Measurements from ENCODE around the gene CAPN8. TPM values are rescaled to one million over a fixed set of nuclear protein-coding genes. Genes with fewer than 3 reads are reported as not detected.

The CAPN8 gene
- total RNA-seq, 2 donors from 2014 or later = 52.6 to 102 TPM

DNA sequence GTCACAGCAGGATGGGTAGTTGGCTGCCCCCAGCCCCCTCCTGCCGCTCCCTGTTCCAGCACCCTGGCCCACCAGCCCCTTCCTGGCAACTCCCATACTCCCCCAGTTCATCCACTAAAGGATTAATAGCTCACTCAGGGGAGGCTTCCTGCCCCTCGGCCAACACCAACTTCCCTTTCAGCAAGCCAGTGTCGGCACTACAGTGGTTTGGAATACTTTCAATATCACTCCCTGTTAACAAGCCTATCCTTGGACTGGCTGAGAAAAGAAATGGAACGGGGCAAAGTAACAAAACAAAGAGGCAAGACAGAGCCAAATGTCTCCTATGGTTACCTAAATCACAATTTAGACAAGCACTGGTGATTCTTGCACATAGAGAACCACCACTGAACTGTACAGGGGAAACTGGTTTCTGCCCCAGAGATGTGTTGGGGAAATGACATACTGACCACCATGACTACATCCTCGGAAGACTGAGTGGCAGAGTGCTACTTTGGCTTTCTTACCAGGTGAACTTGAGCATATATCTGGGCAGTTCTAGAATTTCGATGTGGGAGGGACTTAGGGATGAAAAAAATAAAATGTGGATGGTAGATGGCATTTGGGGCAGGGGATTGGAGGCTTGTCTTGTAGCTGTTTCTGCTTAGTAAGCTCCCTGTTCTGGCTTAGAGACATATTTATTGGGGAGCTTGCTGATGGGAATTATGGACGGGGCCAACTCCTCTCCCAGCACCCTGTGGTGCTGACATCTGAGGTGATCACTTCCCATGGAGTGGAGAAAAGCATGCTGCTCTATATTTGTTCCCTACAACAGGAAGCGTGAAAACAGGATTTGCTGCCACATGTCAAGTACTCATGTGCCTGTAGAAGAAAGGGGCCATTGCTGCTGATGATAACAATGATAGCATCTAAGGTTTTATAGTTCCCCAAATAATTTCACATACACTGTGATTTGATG is 39.7 kb upstream of the CAPN8 start:
- Histone ChIP-seq H3K9ac (ENCODE audit: low read depth in 2 of 2, low read length in 2 of 2) (no peak overlapping the region), H3K27me3 (no peaks in the 10 kb centered on the region), H3K27ac (no peak overlapping the region), H3K36me3 (no peaks in the 10 kb centered on the region), H3K9me3 (no peaks in the 10 kb centered on the region), H3K4me1 (no peaks in the 10 kb centered on the region), H3K4me3 (no peak overlapping the region)
- TF ChIP-seq, protein P1, sequence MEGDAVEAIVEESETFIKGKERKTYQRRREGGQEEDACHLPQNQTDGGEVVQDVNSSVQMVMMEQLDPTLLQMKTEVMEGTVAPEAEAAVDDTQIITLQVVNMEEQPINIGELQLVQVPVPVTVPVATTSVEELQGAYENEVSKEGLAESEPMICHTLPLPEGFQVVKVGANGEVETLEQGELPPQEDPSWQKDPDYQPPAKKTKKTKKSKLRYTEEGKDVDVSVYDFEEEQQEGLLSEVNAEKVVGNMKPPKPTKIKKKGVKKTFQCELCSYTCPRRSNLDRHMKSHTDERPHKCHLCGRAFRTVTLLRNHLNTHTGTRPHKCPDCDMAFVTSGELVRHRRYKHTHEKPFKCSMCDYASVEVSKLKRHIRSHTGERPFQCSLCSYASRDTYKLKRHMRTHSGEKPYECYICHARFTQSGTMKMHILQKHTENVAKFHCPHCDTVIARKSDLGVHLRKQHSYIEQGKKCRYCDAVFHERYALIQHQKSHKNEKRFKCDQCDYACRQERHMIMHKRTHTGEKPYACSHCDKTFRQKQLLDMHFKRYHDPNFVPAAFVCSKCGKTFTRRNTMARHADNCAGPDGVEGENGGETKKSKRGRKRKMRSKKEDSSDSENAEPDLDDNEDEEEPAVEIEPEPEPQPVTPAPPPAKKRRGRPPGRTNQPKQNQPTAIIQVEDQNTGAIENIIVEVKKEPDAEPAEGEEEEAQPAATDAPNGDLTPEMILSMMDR (IDR thresholded peaks at IDR 0.05) = no peak
- intact Hi-C loops (cut with DNase I) = no loop called here
- DNase-seq = no peak

DNA sequence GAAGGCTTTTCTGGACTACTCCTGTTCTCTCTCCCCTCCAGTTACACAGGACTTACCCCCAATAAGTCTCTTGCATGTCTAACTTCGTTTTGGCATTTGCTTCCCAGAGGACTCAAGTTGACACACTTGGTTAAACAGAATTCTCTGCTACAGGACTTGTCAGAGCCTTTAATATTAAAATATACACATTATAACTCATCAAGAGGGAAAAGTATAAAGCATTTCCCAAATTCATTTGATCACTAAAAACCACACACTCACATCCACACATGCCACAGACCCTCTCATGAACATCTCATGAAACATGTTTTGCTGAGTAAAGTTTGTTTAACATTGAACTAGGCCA is 38.1 kb upstream of the CAPN8 start:
- Histone ChIP-seq H3K9ac (ENCODE audit: low read depth in 2 of 2, low read length in 2 of 2) (no peak overlapping the region), H3K36me3 (no peaks in the 10 kb centered on the region), H3K27ac (no peak overlapping the region), H3K9me3 (no peaks in the 10 kb centered on the region), H3K27me3 (no peaks in the 10 kb centered on the region), H3K4me1 (no peaks in the 10 kb centered on the region), H3K4me3 (no peak overlapping the region)
- intact Hi-C loops (cut with DNase I) = no loop called here
- TF ChIP-seq, protein P1 (IDR thresholded peaks at IDR 0.05) = no peak
- no peak for DNase-seq

DNA sequence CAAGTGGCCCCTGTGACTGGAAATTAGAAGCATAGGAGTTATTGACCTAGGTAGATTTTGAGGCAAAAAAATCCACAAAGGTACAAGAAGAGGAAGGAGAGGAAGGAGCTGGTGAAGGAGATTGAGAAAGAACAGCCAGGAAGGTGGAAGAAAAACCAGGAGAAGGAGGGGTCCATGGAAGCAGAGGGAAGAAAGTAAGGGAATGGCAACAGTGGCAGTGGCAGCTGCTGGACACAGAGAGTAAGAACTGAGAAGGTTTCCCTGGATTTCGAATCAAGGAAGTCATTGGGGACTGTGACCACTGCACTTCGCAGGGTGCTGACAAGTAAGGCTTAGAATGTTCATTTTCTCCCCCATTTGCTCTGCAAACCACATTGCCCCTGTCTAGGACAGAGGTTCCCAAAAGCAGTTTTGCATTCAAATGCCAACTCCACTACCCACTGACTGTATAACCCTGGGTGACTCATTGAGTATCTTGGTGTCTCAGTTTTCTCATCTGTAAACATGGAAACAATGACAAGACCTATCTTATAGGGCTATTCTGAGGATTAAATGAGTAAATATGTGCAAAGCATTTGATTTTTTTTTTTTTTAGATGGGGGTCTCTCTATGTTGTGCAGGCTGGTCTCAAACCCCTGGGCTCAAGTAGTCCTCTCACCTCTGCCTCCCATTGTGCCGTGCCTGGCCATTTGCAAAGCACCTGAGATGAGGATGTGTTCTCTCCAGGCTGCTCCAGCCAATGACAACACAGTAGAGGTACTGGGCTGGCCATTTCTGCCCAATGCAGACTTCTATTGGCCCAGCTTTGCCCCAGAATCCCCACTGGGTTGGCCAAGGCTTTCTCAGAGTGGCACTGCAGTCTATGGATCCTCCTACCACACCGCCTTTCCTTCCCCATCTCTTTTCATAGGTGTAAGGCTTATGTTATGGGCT is 37.5 kb upstream of the CAPN8 start:
- H3K27ac ChIP-seq = no peak overlapping the region
- no peaks in the 10 kb centered on the region for H3K27me3 ChIP-seq
- intact Hi-C loops (cut with DNase I) = no loop called here
- no peaks in the 10 kb centered on the region for H3K4me1 ChIP-seq
- H3K9me3 ChIP-seq = no peaks in the 10 kb centered on the region
- TF ChIP-seq, protein P1 (IDR thresholded peaks at IDR 0.05) = no peak
- DNase-seq = no peak
- no peak overlapping the region for H3K4me3 ChIP-seq
- no peak overlapping the region for H3K9ac ChIP-seq (ENCODE audit: low read depth in 2 of 2, low read length in 2 of 2)
- no peaks in the 10 kb centered on the region for H3K36me3 ChIP-seq

DNA sequence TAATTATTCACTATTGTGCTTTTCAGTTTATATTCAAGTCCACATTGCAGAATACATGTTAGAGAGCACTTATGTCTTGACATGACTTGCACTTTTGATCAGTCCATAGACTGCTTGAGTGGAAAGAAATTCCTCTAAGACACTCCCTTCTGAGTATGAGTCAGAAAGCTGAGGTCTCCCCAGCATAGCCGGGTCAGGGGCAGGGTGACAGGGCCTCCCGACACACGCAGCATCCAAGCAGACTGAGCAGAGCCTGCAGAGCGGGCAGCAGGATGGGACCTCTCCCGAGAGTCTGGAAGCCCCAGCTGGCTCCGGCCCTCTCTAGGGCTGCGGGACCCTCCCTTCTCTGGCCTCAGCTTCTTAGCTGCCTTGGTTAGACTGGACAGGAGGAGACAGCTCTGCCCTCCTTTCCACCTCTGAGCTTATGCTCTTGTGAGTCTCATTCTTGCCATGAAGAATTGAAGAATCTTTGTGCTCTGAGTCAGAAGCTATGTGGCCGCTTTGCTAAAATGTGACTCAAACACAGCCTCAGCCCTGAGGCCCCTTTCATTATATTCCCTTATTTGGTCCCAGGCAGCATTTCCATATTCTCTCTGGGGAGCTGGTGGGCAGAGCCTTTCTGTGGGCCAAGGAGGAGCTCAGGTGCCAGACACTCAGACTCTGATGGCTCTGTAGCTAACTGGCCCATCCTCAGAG is 35.6 kb upstream of the CAPN8 start:
- no peaks in the 10 kb centered on the region for H3K27me3 ChIP-seq
- no peak for DNase-seq
- peak overlapping the region; percentile 55 for H3K27ac ChIP-seq
- no peak overlapping the region for H3K4me3 ChIP-seq
- TF ChIP-seq, protein P1 (IDR thresholded peaks at IDR 0.05) = no peak
- no peak overlapping the region for H3K9ac ChIP-seq (ENCODE audit: low read depth in 2 of 2, low read length in 2 of 2)
- no peaks in the 10 kb centered on the region for H3K36me3 ChIP-seq
- no peaks in the 10 kb centered on the region for H3K4me1 ChIP-seq
- intact Hi-C loops (cut with DNase I) = no loop called here
- no peaks in the 10 kb centered on the region for H3K9me3 ChIP-seq

DNA sequence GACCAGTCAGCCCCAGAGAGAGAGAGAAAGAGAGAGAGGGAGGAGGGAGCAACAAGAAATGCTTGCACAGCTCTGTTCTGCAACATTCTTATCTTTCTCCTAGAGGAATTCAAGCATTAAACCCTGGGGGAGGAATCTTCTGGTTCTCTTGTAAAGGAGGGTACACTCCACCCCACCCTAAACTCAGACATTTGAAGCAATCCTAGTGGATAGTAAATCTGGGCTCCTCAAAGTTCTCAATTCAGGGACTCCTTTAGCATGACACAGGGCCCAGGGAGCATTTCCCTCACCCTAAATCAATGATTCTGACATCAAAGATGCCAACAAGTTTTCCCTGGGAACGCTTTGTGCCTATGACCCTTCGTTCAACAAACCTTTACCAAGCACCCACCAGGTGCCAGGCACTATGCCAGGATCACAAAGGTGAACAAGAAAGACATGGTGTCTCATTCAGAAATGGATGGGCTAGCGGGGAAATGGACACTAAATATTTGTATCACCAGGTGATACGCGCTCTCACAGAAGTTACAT is 35.0 kb upstream of the CAPN8 start:
- no peaks in the 10 kb centered on the region for H3K4me1 ChIP-seq
- no peaks in the 10 kb centered on the region for H3K9me3 ChIP-seq
- intact Hi-C loops (cut with DNase I) = no loop called here
- DNase-seq = no peak
- H3K36me3 ChIP-seq = no peaks in the 10 kb centered on the region
- H3K27ac ChIP-seq = peak overlapping the region; percentile 55
- TF ChIP-seq, protein P1 (IDR thresholded peaks at IDR 0.05) = no peak
- H3K9ac ChIP-seq (ENCODE audit: low read depth in 2 of 2, low read length in 2 of 2) = no peak overlapping the region
- H3K27me3 ChIP-seq = no peaks in the 10 kb centered on the region
- no peak overlapping the region for H3K4me3 ChIP-seq
